ENCODE data around the gene TUBGCP6.

Gene TUBGCP6

GRCh38 chr22:50292643-50293440, 48.0 kb upstream of the TUBGCP6 start:
- POLR2A ChIA-PET, result no interaction called here
- no peak for DNase-seq (ENCODE audit: extremely low spot score)
- CTCF ChIA-PET, result no interaction called here

GRCh38 chr22:50289942-50290630, 45.3 kb upstream of the TUBGCP6 start:
- ChIA-PET CTCF (no interaction called here), POLR2A (no interaction called here)
- TF ChIP-seq FOXA1 (IDR thresholded peaks at IDR 0.05) (no peak), SP1 (IDR thresholded peaks at IDR 0.05) (no peak), FOXM1 (IDR thresholded peaks at IDR 0.05; ENCODE audit: borderline replicate concordance) (no peak)
- DNase-seq (ENCODE audit: extremely low spot score), result no peak

More at GRCh38 chr22:50292643-50293440, 48.0 kb upstream of the TUBGCP6 start:
- TF ChIP-seq CTBP1 (IDR thresholded peaks at IDR 0.05; ENCODE audit: borderline replicate concordance), result no peak

GRCh38 chr22:50289151-50289941, 44.5 kb upstream of the TUBGCP6 start:
- POLR2A ChIA-PET, result no interaction called here
- TF ChIP-seq ZNF384 (IDR thresholded peaks at IDR 0.05) (no peak), ELF4 (IDR thresholded peaks at IDR 0.05) (no peak), FOXA1 (IDR thresholded peaks at IDR 0.05) (no peak), SP1 (IDR thresholded peaks at IDR 0.05) (no peak), ARNT (IDR thresholded peaks at IDR 0.05) (no peak), BHLHE40 (IDR thresholded peaks at IDR 0.05; ENCODE audit: borderline replicate concordance) (no peak), SUZ12 (IDR thresholded peaks at IDR 0.05) (no peak), LEF1 (IDR thresholded peaks at IDR 0.05; ENCODE audit: borderline replicate concordance) (no peak), L3MBTL2 (conservative IDR thresholded peaks at IDR 0.05) (no peak), FOXK2 (IDR thresholded peaks at IDR 0.05) (no peak), NFRKB (IDR thresholded peaks at IDR 0.05) (no peak)
- TF ChIP-seq, protein P1, sequence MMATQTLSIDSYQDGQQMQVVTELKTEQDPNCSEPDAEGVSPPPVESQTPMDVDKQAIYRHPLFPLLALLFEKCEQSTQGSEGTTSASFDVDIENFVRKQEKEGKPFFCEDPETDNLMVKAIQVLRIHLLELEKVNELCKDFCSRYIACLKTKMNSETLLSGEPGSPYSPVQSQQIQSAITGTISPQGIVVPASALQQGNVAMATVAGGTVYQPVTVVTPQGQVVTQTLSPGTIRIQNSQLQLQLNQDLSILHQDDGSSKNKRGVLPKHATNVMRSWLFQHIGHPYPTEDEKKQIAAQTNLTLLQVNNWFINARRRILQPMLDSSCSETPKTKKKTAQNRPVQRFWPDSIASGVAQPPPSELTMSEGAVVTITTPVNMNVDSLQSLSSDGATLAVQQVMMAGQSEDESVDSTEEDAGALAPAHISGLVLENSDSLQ (IDR thresholded peaks at IDR 0.05), result no peak
- DNase-seq (ENCODE audit: extremely low spot score), result no peak
- CTCF ChIA-PET, result no interaction called here

GRCh38 chr22:50287731-50288130, 42.9 kb upstream of the TUBGCP6 start:
- DNase-seq (ENCODE audit: extremely low spot score), result no peak
- ChIA-PET POLR2A (no interaction called here), CTCF (no interaction called here)
- TF ChIP-seq TARDBP (IDR thresholded peaks at IDR 0.05) (no peak), CTBP1 (IDR thresholded peaks at IDR 0.05; ENCODE audit: borderline replicate concordance) (no peak), NFRKB (IDR thresholded peaks at IDR 0.05) (no peak), FOXK2 (IDR thresholded peaks at IDR 0.05) (no peak), LEF1 (IDR thresholded peaks at IDR 0.05; ENCODE audit: borderline replicate concordance) (no peak), SP1 (IDR thresholded peaks at IDR 0.05) (no peak), L3MBTL2 (conservative IDR thresholded peaks at IDR 0.05) (no peak), SUZ12 (IDR thresholded peaks at IDR 0.05) (no peak), ZNF384 (IDR thresholded peaks at IDR 0.05) (no peak), ELF4 (IDR thresholded peaks at IDR 0.05) (no peak), FOXM1 (IDR thresholded peaks at IDR 0.05; ENCODE audit: borderline replicate concordance) (no peak), ARNT (IDR thresholded peaks at IDR 0.05) (no peak), FOXA1 (IDR thresholded peaks at IDR 0.05) (no peak), BHLHE40 (IDR thresholded peaks at IDR 0.05; ENCODE audit: borderline replicate concordance) (no peak), HDGF (IDR thresholded peaks at IDR 0.05; ENCODE audit: borderline replicate concordance) (no peak)
- TF ChIP-seq, protein P1 (IDR thresholded peaks at IDR 0.05), result no peak

DNA sequence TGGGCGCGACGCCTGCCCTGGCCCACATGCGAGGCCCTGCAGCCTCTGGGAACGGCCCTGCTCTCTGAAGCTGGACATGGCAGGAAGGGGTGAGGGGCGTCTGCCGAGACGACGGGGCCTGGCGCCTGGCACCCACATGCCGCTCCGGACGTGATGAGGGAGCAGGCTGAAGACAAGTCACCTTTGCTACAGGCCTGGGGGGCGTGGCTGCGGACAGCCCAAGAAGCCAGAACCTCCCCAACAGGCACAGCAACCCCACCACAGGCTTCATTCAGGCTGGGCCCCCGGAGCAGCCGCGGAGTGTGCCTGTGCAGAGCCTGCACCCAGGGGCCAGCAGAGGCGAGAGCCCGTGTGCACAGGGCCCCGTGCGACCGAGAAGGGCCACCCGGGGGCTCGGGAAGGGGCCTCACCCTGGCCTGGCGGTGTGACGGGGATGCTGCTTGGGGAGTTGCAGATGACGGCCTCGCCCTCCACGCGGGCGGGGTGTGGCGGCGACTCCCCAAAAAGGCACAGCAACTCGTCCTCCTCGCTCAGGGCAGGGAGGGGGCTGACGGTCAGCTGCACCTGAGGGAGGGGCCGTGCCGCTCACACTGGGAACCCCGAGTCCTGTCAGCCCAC, 42.0 kb upstream of the TUBGCP6 start:
- ChIA-PET POLR2A (no interaction called here), CTCF (no interaction called here)
- TF ChIP-seq SUZ12 (IDR thresholded peaks at IDR 0.05) (no peak), L3MBTL2 (conservative IDR thresholded peaks at IDR 0.05) (no peak), HDGF (IDR thresholded peaks at IDR 0.05; ENCODE audit: borderline replicate concordance) (no peak), BHLHE40 (IDR thresholded peaks at IDR 0.05; ENCODE audit: borderline replicate concordance) (no peak), ELF4 (IDR thresholded peaks at IDR 0.05) (no peak), ARNT (IDR thresholded peaks at IDR 0.05) (no peak), FOXM1 (IDR thresholded peaks at IDR 0.05; ENCODE audit: borderline replicate concordance) (no peak), ZNF384 (IDR thresholded peaks at IDR 0.05) (no peak), FOXK2 (IDR thresholded peaks at IDR 0.05) (no peak), LEF1 (IDR thresholded peaks at IDR 0.05; ENCODE audit: borderline replicate concordance) (no peak), SP1 (IDR thresholded peaks at IDR 0.05) (no peak), CTBP1 (IDR thresholded peaks at IDR 0.05; ENCODE audit: borderline replicate concordance) (no peak), NFRKB (IDR thresholded peaks at IDR 0.05) (no peak), FOXA1 (IDR thresholded peaks at IDR 0.05) (no peak), TARDBP (IDR thresholded peaks at IDR 0.05) (no peak)
- TF ChIP-seq, protein P1 (IDR thresholded peaks at IDR 0.05), result no peak
- DNase-seq (ENCODE audit: extremely low spot score), result no peak
